B cell (primary cell): ENCODE results near the gene GPRC5D.

Source experiments
- CTCF ChIP-seq: fragments of 200-600 bp; IDR thresholded peaks from one replicate; pipeline ENCODE4 v1.8.0; 2022; ENCODE audit warnings: antibody characterized with exemption, mild to moderate bottlenecking
- EZH2 ChIP-seq: IDR thresholded peaks from 2 replicates; pipeline ENCODE4 v1.6.1; 2012; ENCODE audit warnings: borderline replicate concordance, low read depth, mild to moderate bottlenecking, moderate library complexity, low read length; ENCODE audit not compliant: insufficient read depth, poor library complexity, severe bottlenecking

- TF ChIP-seq CTCF: no peak
- TF ChIP-seq EZH2: no peak
Observed at GRCh38 chr12:12897302-12897701, 54.7 kb downstream of the GPRC5D start.
